GM18861 (cell line): ENCODE measurements around the gene ZBTB3.
"Not testable (repeated sequence)": the region's sequence is repeated elsewhere in the genome, so short reads cannot be mapped to it uniquely, and the experiment has no call there.

Experiments
- ATAC-seq: cut with Tn5 transposase; IDR thresholded peaks from one replicate; pipeline ENCODE4 v1.9.1; 2021; ENCODE audit not compliant: unreplicated experiment

The ZBTB3 gene

GRCh38 chr11:62716816-62717215 lies 37.1 kb downstream of the ZBTB3 start:
- no peak for ATAC-seq

GRCh38 chr11:62716206-62716605 lies 37.8 kb downstream of the ZBTB3 start:
- no peak for ATAC-seq

- ATAC-seq = no peak
These were observed 38.5 kb downstream of the ZBTB3 start for GRCh38 chr11:62715150-62716130.

- ATAC-seq = no peak
These were observed 40.6 kb downstream of the ZBTB3 start for GRCh38 chr11:62713343-62713742.

GRCh38 chr11:62712861-62713260 lies 41.1 kb downstream of the ZBTB3 start:
- no peak for ATAC-seq

- ATAC-seq = no peak
These were observed 41.6 kb downstream of the ZBTB3 start for GRCh38 chr11:62712276-62712812.

GRCh38 chr11:62710001-62710345 lies 44.0 kb downstream of the ZBTB3 start:
- no peak for ATAC-seq

GRCh38 chr11:62709247-62710000 lies 44.5 kb downstream of the ZBTB3 start:
- ATAC-seq = peak; percentile 60

GRCh38 chr11:62708793-62709192 lies 45.2 kb downstream of the ZBTB3 start:
- no peak for ATAC-seq

GRCh38 chr11:62708392-62708791 lies 45.6 kb downstream of the ZBTB3 start:
- no peak for ATAC-seq

GRCh38 chr11:62707277-62707861 lies 46.6 kb downstream of the ZBTB3 start, which contains the start of the genes BSCL2 and GNG3:
BSCL2 (minus strand) TSS chr11:62707424; CDS start chr11:62707195, 229 bp downstream.
GNG3 (plus strand) TSS chr11:62707676; CDS start chr11:62708296, 620 bp downstream.
- no peak for ATAC-seq

GRCh38 chr11:62706850-62707247 lies 47.1 kb downstream of the ZBTB3 start:
- no peak for ATAC-seq

- ATAC-seq = peak; percentile 50
These were observed 47.8 kb downstream of the ZBTB3 start for GRCh38 chr11:62705880-62706849.

- no peak for ATAC-seq
These were observed 48.5 kb downstream of the ZBTB3 start for GRCh38 chr11:62705413-62705812.

GRCh38 chr11:62703921-62704320 lies 50.0 kb downstream of the ZBTB3 start:
- not testable (repeated sequence) for ATAC-seq

GRCh38 chr11:62702246-62702645 lies 51.7 kb downstream of the ZBTB3 start:
- no peak for ATAC-seq
